Ovary (tissue), 3 donors: ENCODE results near the gene TENT5C.

ENCODE experiments used
- CTCF ChIP-seq, 3 donors: fragments of 450-650 bp in 2 of 3; fragments of 200-600 bp in 1 of 3; IDR thresholded peaks; one replicate each; pipeline versions ENCODE4 v1.5.1 to v1.8.0; 2016 to 2022; ENCODE audit warnings: antibody characterized with exemption in 3 of 3, mild to moderate bottlenecking in 1 of 3
- EP300 ChIP-seq: sonication (generic); formaldehyde crosslinking; IDR thresholded peaks from one replicate; pipeline ENCODE4 v1.6.1; 2017; ENCODE audit warnings: antibody characterized with exemption
- POLR2A ChIP-seq: fragments of 450-650 bp; IDR thresholded peaks from one replicate; pipeline ENCODE4 v1.6.1; 2017; ENCODE audit warnings: antibody characterized with exemption, mild to moderate bottlenecking, moderate library complexity
- donor health status: DM: no; HTN: no; CAD: no.

GRCh38 chr1:117611894-117612483 lies 6.1 kb downstream of the TENT5C start:
- TF ChIP-seq CTCF (IDR thresholded peaks at IDR 0.05), result no peak
- no peak for TF ChIP-seq POLR2A
- no peak for TF ChIP-seq EP300
